Left ventricle myocardium superior (tissue), 1 donor: ENCODE measurements around the gene ZNF474. TPM values are rescaled to one million over a fixed set of nuclear protein-coding genes. Genes with fewer than 3 reads are reported as not detected.

ENCODE experiments used
- ATAC-seq: fragments of 200-7000 bp; cut with Tn5 transposase; one replicate; pipeline ENCODE4 v1.9.1; 2020; ENCODE audit warnings: mild to moderate bottlenecking, moderate library complexity
- DNase-seq: peaks from one replicate; pipeline ENCODE4 v3.0.0-alpha.2; 2020
- intact Hi-C: fragments of 100-400 bp; cut with micrococcal nuclease; formaldehyde crosslinking; loops from one replicate; pipeline ENCODE4 v1.11.0; 2022
- total RNA-seq: library from RNA; stranded (reverse); fragmentation: NEBNext Ultra II Directional; extraction: Animal tissue kit (Norgen Biotek cat#: 25700); gene quantifications from one replicate; pipeline ENCODE4 v1.2.1, GENCODE V29; 2021
- donor health status: DM: no; HTN: yes; CAD: no; lungs with severe emphysema.

The ZNF474 gene
- total RNA-seq, 1 donor from 2014 or later = not detected

DNA sequence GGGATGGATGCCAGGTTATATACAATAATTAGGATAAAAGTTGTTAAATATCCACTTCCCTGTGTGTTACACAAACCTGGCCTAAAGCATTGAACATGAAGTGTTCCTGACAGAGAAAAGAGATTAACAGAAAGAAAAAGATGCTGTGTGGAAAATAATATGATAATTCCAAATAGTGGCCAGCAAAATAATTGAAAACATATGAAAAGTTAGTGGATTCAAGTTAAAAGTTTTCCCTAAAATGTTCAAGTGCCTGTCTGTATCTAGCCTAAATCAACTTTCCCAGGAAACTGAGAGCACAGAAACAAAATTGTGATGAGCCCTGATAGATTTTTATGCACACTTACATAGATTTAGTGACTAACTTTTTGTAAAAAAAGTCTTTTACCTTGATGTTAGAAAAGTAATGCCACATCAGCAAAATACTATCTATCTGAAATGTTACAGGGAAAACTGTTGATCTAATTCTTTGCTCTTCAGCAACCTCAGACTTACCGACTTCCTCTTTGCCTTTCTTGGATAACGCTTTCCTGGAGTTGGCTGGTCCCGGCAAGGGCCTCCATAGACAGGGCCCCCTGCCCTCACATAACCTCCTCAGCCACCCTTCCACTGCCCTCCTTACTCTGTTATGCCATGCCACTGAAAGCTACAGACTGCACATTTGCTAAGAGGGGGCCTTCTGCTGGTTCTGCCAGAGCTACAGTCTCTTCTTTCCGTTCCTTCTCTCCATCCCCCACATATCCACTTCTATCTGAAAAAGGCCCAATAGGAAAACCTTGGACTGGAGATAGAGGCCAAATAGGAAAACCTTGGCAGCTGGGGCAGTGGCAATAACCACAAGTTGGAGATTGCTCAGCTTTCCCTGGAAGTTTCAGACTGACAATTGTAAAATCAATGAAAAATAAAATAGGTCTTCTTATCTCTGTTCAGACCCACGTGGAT, 44.4 kb downstream of the ZNF474 start:
- DNase-seq (no peak), ATAC-seq (no peak)
- intact Hi-C loops = no loop called here

DNA sequence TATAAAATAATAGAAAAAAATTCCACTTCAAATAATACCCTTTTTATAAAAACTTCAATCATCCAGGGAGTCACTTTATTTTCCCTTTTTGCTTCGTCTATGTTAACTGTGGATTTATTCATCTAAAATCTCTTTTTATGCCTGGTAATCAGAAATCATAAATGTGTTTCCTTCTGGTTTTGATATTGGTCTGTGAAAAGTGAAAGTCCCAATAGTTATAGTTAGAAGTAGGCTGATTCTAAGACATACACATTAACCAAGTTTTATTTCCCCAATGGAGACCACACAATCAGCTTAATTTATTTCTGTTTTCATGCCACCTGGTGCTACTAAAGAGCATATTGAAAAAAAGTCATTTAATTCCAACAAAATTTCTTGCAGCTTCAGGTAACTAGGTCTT, 45.7 kb downstream of the ZNF474 start:
- ATAC-seq (no peak), DNase-seq (no peak)
- intact Hi-C loops = no loop called here

DNA sequence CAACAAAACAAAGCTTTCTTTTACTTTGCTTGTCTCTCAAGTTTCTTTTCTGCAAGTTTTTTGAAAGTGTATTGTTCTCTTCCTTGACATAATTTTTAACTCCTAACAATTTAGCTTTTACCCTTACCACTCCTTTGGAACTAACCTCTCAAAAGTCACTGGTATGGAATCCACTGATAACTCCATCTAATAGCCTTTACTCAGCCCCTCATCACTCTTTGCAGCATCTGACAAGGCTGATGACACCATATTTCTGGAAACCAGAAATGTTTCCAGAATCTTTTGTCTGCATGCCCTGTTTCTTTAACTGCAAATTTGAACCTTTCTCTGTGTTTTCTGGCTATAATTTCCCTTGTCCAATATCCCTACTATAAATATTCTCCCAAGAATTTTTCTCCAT, 46.5 kb downstream of the ZNF474 start:
- intact Hi-C loops = no loop called here
- no peak for ATAC-seq

DNA sequence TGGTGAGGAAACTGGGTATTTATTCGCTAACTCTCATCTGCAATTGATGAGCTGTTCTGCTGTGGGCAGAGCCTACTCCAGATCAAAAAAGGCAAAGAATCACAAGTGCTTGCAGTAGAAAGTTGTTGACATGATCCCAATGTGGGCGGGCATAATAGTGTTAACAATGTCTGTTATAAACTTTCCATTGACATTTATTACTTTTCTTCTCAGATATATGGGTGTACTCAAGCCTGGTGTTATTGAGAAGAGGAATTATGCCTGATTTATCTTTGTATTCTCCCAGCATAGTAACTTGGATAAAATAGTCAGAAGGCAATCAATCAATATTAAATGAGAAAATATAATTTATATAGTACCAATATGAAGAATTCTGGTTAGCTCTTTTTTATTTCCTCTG, 47.8 kb downstream of the ZNF474 start:
- ATAC-seq = no peak
- intact Hi-C loops = no loop called here

More for the DNA sequence above, 46.5 kb downstream of the ZNF474 start:
- DNase-seq = no peak

DNA sequence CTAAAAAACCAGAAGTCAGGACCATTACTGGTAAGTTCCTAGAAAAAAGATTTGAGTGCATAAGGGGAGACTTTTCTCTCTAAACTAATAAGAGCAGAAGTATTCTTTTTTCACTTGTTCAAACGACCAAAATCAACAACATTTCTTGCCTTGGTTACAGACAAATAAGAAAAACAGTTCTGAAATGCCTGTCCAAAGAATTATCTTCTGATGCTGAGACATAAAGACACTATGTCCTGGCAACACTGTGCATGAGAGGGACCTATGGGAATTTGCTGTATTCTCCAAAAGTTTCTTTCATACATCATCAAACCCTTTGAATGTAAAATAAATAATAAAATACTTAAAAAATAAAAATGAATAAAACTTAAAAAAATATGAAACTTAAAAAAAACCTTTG, 50.4 kb downstream of the ZNF474 start:
- DNase-seq = no peak
- ATAC-seq = no peak
- intact Hi-C loops = no loop called here

More for the DNA sequence above, 47.8 kb downstream of the ZNF474 start:
- DNase-seq = no peak

DNA sequence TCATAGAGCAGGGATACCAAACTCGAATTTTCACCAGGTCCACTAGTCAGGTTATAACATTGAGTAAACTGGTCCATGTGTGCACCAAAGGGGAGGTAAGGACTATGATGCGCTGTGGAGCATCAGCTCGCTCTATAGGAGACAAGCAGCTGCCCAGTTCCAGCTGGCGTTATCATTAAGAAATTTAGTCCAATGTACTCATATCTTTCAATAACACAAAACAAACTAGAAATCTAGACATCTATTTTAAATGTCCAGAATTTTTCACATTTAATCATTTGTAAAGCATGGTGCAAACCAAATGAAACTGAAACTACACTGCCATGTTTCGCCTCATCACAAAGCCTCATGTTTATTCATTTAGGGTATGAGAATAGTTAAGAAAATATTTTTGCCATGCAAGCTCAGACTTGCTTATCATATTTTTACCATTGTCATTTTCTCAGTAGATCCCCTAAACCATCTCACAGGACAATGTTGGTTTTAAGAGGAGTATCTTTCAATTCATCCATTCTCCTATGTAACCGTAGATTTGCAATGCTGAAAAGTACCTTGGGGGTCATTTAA, 50.9 kb downstream of the ZNF474 start:
- ATAC-seq (no peak), DNase-seq (no peak)
- intact Hi-C loops = no loop called here

DNA sequence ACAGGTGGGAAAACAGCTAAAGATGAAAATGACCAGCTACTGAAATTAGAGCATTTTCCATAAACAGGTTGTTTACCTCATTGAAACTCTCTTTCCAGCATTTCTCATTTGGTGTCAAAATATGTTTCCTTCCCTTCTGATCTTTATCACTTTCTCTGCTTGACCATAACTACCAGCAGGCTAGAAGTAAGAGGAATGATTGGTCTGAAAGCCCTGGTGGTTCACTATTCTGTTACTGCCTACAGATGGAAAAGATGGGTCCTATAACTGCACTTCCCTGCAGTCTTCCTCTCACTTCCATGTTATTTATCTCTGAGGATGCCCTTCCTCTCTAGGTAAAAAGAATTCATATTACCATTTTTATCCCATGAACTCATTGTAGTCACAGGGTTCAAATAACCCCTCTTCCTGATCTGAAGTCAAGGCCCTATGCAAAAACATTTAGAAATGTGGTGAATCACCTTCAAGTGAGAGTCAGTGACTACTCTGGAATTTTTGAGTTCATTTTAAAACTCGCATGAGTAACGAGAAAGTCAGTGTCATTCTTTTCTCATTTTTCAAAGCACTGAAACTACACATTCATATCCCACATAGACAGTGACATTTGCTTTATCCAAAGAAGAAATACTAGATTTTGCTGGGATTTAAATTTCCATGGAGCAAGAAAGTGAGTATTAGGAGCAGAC, 51.7 kb downstream of the ZNF474 start:
- no peak for DNase-seq
- ATAC-seq = no peak
- intact Hi-C loops = no loop called here

DNA sequence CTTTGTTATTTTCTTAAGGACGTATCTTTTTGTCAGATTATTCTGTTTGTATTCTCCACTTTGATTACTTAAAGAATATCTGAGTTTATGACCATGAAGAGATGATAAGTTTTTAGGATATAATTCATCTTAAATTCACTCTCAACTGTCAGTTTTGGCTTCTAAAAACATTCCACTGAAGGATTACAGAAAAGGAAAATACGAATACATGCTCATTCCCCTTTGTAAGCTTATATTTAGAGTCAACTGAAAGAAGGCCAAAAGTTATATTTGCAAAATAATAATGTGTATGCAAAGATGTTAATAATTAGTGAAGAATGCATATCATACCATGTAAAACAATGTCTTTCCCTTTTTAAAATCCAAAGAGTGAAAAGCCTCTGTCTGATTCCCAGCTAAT, 52.5 kb downstream of the ZNF474 start:
- intact Hi-C loops = no loop called here
- DNase-seq (no peak), ATAC-seq (no peak)

DNA sequence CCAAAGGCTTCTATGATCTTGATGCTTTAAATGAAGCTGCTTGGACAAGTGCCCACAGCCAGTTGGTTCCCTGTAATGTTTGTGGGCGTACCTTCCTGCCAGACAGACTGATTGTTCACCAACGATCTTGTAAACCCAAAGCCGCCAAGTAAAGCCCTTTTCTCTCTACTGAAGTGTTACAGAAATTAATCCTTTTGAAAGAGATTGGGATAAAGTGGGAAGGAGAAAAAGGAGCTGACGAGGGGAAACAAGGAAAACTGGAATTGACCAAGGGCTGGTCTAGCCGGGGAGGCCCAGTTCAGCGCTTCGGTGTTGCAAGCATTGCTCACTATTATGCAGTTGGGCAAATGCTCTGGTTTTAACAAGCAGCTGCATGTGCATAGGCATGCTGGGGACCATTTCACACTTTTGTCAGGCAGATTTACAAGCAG, 53.2 kb downstream of the ZNF474 start:
- peak; percentile 62 for ATAC-seq
- DNase-seq = no peak
- intact Hi-C loops = no loop called here

DNA sequence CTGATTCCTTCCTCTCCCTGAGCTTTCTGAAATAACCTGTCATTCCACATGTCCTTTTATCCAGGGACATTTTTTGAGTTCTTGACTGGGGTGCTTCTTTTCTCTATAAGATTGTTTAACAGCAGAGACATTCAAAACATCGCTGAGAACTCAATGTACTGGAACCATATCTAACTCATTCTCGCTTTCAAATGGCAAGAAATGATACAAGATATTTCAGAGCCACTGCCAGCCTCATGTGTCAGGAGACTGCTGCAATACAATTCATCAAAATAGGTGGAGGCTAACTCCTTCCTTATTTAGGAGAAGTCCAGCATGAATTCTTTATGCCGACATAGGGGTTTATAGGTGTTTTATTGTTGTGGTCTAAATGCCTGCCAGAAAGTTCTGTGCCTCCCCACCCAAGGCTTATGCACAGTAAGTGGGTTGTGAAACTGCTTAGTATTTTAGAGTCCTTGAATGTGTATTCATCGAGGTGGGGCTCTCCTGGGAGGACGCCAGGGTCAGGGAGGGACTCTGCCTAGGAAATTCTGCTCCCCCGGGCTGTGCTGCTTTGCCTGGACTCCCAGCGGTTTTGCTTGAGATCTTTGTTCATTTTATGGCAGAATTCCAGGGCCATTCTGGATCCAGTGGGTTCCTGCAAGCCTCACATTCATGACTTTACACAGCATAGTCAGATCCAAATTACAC, 53.9 kb downstream of the ZNF474 start:
- intact Hi-C loops = no loop called here
- peak; percentile 77 for DNase-seq
- ATAC-seq = peak; percentile 91

DNA sequence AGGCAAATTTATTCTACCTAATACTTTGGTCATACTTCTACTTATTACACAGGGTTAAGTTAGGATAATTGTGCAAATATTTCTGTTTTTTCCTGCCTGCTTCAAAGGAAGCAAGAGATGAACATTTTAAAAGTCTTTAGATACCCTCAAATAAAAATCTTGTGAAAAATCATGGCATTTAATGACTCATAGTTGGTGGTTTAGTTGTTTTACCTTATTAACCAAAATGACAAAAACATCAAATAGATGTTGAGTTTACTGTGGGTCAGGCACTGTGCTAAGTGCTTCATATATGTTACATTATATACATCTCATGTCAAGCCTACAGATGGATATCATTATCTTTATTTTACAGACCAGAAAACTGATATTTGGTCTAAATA, 54.4 kb downstream of the ZNF474 start:
- ATAC-seq (no peak), DNase-seq (no peak)
- intact Hi-C loops = no loop called here

DNA sequence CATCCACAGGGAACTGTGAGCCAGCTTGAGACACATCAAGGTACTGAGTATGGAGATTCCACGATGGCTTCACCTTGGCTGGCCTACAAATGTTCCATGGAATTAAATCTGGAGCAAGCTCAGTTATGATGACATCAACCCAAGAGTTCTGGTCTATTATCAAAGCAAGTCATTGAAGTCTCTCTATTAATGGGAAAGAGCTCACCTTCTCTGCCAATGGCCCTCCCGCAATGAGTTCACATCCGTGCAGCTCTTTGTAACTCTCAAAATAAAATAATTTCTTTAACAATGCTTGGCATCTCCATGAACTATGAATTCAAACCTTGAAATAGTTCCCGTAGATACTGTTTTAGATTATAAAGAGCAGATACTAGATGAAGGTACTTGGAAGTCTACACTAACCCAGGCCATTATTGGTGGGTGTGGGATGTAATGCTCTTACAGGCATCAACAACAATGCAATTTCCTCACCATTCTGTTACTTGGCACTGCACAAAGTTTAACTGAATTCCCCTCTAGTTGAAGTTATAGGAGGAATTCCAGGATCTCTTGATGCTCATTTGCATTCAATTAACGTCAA, 55.4 kb downstream of the ZNF474 start:
- no peak for DNase-seq
- peak; percentile 53 for ATAC-seq
- intact Hi-C loops = no loop called here

DNA sequence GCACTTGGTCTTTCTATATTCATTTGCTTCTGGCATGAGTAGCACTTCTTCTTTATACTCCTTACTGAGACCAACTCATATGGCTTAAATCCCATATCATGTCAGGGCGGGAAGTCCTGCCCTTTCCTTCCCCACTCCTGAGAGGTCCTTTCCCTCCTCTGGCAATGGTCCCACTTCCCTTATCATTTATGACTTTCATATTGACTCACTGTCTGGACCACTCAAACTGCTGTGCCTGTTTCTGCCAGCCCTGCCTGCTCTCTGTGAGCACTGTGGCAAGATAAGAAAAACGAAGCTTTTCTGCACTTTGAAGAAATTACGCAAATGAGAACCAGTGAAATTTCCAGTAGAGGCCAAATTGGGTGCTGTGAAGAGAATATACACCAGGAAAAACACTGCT, 58.1 kb downstream of the ZNF474 start:
- intact Hi-C loops = no loop called here
- ATAC-seq (peak; percentile 30), DNase-seq (no peak)

DNA sequence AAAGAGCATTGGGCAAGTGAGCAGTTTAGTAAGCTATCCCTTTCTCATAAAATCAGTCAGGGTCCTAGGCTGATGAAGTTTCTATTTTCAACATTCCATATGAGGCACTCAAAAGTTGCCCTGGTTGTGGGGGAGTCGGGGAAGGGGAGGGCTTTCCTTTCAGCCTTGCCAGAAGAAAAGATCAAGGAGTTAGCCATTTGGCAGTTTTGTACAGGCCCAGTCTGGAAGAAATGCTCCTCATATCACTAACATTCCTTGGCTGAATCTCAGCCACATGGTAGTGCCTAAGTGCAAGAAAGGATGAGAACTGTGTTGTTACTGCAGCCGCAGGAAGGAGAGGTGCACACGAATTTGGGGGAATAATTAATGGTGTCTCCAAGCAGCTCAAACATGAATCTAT, 60.8 kb downstream of the ZNF474 start:
- intact Hi-C loops = loop anchor here (5.0 kb wide), 1 partner anchor 227 kb away; no protein-coding TSS in a partner anchor
- ATAC-seq (no peak), DNase-seq (no peak)

DNA sequence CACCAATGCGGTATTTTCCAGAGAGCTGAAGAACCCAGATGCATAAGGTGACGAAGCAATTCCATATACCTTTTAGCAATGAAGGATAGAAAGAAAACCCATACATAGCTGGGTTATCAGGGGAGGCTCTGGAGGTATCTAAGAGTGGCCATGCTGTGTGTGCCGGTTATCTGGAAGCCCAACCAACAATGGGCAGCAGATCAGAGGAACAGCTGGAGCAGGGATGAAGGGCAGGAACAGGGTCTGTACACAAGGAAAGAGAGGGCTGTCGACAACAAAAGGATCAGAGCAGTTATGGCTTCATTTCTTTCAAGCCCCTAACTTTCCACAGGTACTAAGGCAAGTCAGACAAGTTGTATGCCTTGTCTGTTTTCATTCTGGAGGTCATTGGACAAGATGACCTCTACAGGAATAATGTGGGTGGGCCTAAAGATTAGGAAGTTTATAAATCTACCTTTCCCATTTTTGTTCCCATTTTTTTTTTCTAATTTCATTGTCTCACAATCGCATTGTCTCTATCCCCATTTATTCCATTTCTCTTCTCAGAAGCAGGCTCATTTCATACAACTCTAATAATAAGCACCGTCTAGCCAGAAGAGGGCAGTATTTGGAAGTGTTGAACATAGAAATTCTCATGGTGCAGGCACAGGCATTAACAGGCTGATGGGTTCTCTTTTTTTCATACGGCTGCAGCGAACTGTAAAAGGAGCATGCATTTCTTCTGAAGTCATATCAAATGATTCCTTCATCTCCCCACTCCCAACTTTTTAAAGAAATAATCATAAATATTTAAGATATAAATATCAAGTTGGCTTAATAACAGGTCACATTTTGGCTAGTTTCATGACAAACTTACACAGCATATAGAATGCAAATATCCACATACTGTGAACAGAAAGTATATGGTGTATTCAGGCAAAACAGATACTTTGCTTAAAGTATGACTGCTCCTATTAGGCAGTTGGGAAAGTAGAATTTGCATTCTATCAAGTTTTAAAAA, 63.5 kb downstream of the ZNF474 start:
- intact Hi-C loops = loop anchor here (5.0 kb wide), 1 partner anchor 225 kb away; no protein-coding TSS in a partner anchor
- DNase-seq (no peak), ATAC-seq (peak; percentile 69)

DNA sequence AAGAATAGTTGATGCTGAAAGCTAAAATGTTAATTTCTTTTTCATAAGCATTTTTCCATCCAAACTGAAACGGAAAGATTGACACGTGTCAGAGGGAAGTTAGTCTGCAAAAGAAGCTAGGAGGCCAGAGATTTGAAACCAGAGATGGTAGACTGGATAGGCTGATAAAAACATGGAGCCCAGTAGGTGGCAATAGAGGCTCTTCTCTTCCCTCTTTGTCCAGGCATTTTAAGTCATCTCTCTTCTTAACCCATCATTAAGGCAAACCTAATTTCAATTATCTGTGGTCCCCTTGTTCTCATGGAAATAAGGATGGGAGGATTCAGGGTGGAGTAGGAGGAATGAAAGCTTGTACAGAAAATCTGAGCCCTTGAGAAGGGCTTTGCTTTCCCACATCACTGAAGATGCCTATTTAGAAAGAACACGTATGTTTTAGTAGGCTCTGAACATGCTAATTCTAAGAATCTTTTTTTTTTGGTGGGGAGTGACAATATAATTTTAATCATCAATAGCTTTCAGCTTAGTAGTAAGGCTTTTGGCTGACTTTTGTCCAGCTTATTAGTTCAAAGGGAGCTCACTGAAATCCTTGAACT, 66.6 kb downstream of the ZNF474 start:
- DNase-seq (no peak), ATAC-seq (peak; percentile 39)
- intact Hi-C loops = no loop called here

DNA sequence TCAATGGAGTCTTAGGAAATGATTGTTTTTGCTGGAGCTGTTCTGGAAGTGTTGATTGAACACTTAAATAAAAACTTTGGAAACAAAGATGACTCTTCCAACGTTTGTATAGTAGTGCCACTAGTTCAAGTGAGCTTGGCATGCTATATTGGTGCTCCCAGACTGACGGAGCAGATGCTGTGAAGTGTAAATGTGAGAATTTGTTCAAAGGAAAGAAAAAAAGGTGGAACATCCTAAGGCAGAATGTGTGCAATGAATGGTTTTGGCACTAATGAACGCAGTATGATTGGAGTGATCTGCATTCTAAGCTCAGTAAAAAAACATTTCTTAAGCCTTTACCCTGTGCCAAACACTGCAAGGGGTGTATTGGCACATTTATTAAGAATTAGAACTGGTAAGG, 69.8 kb downstream of the ZNF474 start:
- DNase-seq = no peak
- ATAC-seq = no peak
- intact Hi-C loops = no loop called here

DNA sequence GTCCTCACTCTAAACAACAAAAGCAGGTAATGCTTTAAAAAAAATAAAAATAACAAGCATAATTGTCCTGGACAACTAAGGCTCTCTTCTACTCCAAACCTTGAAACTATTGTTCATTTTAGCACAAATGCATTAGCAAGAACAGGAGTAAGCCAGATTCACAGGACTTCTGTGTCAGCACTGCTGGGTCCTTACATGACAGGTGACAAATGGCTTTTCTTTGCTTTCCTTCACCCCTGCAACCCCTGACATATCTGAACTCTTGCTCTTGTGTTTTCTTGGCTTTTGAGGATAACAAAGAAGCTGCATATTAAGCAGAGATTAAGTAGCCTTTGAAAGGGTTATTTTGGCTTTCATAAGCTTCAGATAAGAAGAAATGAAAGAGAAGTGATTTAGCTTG, 71.1 kb downstream of the ZNF474 start:
- intact Hi-C loops = loop anchor here (5.0 kb wide), 1 partner anchor 212 kb away; no protein-coding TSS in a partner anchor
- no peak for ATAC-seq
- DNase-seq = no peak
